HG03097 (cell line): ENCODE data around the gene EIF4E2.

Experiments
- ATAC-seq: cut with Tn5 transposase; IDR thresholded peaks from one replicate; pipeline ENCODE4 v1.9.1; 2021; ENCODE audit not compliant: unreplicated experiment, low FRiP score

EIF4E2 gene

GRCh38 chr2:232535761-232536530 lies 14.5 kb upstream of the EIF4E2 start:
- no peak for ATAC-seq

DNA sequence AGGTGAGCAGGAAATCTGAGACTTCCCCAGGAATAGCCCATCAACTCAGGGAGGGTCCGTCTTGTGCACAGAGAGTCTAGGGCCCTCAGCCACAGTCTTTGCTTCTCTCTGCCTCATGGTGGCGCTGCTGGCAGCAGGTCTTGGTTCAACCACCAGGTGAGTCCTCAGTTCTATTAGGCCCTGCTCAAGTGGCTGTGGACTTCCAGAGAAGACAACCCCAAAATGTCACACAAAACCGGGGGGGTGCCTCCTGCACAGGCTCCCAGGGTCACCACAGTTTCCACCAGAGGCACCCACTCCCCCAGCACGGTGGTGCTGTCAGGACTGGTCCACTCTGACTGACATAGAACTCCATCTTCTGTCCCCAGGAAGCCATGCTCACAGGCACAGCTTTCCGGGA lies 13.4 kb upstream of the EIF4E2 start:
- no peak for ATAC-seq

DNA sequence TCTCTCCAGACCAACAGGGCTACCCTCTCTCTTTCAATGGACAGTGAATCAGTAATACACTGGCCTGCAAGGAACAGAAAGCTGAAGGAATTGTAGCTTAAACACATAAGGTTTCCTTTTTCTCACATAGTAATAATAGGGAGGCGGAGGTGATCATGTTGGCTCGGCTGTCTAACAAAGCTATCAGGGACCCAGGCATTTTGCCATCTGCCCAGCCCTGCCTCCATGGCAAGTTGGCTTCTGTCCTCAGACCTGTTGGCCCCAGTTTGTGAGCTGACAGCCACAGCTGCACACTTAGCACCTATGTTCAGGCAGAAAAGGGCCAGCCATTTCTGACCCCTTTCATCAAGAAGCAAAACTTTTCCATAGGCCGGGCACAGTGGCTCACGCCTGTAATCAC lies 13.0 kb upstream of the EIF4E2 start:
- ATAC-seq: no peak

DNA sequence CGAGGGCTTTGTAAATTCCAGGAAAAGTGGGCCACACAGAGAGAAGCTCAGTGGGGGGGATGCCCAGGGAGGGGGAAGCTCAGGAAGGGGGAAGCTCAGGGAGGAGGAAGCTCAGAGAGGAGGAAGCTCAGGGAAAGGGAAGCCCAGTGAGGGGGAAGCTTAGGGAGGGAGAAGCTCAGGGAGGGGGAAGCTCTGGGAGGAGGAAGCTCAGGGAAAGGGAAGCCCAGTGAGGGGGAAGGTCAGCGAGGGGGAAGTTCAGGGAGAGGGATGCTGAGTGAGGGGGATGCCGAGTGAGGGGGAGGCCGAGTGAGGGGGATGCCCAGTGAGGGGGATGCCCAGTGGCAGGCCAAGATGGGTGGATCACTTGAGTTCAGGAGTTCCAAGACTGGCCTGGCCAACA lies 11.8 kb upstream of the EIF4E2 start:
- no peak for ATAC-seq

GRCh38 chr2:232539298-232540231 lies 10.9 kb upstream of the EIF4E2 start, which contains the start of gene CHRNG:
CHRNG (plus strand) TSS chr2:232539692; CDS start chr2:232539748, 56 bp downstream.
- no peak for ATAC-seq

DNA sequence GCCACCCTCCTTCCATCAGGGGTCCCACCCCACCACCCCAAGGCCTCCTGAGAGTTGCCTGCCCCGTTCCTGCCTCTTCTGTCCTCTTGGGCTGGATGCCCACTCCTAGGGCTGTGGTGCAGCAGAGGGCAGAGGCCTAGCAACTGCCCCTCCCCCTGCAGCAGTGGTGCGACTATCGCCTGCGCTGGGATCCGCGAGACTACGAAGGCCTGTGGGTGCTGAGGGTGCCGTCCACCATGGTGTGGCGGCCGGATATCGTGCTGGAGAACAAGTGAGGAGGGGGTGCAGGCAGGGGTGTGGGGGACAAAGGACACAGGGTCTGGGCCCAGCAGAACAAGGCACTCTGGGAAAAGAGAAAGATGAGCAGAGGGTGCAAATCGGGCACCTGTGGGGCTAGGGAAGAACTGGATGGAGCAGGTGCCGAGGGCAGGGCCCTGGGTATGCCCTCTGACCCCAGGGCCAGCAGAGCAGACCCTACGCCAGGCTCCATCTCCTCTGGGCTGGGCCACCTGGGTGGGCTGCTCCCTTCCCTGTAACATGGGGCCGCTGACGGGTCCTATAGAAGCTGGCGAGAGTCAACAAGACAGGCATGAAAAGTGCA lies 9.9 kb upstream of the EIF4E2 start:
- no peak for ATAC-seq

- no peak for ATAC-seq
Measured at GRCh38 chr2:232541195-232541960, 9.1 kb upstream of the EIF4E2 start.

- ATAC-seq: no peak
Measured at GRCh38 chr2:232541961-232542714, 8.4 kb upstream of the EIF4E2 start.

DNA sequence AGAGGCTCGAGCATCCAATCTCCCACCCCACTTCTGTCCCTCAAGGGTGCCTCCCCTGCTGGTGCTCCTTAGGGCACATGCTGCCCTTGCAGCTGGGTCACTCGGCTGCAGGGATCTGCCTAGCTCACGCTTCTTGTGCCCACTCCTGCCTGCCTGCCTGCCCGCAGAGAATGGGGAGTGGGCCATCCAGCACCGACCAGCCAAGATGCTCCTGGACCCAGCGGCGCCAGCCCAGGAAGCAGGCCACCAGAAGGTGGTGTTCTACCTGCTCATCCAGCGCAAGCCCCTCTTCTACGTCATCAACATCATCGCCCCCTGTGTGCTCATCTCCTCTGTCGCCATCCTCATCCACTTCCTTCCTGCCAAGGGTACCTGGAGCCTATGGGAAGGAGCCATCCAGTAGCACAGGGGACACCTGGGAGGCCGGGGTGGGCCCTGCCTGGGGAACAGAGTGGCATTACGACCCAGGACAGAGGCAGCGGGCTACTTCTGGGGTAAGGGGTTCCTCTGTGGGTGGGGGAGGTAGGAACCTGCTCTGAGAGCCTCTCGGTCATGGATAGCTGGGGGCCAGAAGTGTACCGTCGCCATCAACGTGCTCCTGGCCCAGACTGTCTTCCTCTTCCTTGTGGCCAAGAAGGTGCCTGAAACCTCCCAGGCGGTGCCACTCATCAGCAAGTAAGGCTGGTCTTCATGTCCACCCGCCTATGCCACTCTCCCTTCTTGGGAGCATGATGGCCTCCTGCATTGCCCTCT lies 7.6 kb upstream of the EIF4E2 start:
- no peak for ATAC-seq

DNA sequence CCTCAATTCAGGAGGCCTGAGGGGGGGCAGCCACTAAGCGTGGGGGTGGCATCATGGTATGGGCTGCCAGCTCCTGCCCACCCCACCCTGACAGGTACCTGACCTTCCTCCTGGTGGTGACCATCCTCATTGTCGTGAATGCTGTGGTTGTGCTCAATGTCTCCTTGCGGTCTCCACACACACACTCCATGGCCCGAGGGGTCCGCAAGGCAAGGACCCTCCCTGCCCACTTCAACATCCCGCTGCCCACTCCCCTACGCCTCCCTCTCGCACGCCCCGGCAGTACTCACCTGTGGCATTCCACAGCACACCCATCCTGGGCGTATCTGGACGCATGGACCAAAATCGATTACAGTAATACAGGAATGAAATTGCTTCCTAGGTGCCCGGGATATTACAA lies 7.0 kb upstream of the EIF4E2 start:
- ATAC-seq: no peak

- no peak for ATAC-seq
Measured at GRCh38 chr2:232543928-232544631, 6.4 kb upstream of the EIF4E2 start.

DNA sequence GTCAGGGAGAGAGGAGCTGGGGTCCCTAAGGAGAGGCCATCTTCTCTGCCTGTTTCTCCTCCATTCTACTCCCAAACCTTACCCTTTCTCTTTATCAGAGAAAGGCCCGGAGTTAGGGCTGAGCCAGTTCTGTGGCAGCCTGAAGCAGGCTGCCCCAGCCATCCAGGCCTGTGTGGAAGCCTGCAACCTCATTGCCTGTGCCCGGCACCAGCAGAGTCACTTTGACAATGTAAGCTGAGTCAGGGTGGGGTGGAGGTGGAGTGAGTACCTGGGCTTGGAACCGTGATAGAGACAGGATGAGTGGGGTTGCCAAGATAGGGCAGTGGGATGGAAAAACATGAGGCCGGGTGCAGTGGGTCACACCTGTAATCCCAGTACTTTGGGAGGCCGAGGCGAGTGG lies 5.8 kb upstream of the EIF4E2 start:
- no peak for ATAC-seq

GRCh38 chr2:232545511-232546375 lies 4.7 kb upstream of the EIF4E2 start:
- ATAC-seq: no peak

DNA sequence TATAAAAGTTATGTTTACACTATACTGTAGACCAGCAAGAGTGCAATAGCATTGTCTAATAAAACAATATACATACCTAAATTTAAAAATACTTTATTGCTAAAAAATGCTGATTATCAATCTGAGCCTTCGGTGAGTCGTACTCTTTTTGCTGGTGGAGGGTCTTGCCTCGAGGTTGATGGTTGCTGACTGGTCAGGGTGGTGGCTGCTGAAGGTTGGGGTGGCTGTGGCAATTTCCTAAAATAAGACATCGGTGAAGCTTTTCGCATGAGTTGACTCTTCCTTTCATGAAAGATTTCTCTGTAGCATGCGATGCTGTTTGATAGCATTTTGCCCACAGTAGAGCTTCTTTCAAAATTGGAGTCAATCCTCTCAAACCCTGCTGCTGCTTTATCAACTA lies 2.5 kb upstream of the EIF4E2 start:
- no peak for ATAC-seq

DNA sequence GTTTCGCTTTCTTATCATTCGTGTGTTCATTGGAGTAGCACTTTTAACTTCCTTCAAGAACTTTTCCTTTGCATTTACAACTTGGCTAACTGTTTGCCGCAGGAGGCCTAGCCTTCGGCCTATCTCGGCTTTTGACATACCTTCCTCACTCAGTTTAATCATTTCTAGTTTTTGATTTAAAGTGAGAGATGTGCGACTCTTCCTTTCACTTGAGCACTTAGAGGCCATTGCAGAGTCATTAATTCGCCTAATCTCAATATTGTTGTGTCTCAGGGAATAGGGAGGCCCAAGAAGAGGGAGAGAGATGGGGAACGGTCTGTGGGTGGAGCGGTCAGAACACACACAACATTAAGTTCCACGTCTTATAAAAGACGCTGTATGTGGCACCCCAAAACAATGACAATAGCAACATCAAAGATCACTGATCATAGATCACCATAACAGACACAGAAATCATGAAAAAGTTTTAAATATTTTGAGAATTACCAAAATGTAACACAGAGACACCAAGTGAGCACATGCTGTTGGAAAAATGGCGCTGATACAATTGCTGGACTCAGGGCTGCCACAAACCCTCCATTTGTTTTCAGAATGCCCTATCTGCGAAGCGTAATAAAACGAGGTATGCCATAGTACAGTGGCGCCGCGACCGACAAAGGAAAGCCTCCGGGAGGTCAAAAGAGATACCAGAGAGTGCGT lies 685 bp upstream of the EIF4E2 start:
- ATAC-seq: no peak

DNA sequence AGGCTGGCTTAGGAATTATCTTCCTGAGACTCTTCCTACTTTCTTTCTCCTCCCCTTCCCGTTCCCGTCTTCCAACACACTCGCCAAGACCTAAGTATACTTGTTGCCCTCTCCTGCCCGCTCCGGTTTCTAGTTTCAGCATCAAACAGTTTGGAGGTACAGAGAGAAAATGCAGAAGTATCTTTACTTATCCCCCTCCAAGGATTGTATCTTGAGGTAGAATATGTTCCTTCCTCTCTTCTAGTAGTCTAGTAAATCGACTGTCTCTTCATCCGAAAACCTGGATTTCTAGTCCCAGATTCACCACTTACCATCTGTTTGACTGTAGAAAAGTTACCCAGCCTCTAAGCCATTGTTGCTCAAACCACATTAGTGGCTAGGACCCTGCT lies 755 bp downstream of the EIF4E2 start:
- no peak for ATAC-seq

DNA sequence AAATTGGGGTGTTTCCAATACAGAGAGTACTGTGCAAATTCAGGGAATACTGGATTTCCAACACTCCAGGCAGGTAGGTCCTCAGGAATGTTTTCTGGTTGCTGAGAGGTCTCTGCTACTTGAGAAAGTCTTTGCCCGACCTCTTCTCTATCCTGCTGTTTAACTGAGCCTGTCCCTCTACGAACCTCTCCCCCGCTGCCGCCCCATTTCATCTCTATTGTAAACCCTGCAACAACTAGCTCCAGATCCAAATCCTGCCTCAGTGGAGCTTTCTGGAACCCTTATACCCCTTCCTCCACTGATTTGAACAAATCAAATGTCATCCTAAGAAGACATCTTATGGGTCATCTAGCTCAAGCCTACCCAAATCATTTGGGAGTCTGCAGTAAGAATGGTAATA lies 1.3 kb downstream of the EIF4E2 start:
- ATAC-seq: no peak
